GM13976 (cell line): ENCODE results near the gene SERPINB5.
A peak's percentile ranks its signal among the peaks of the same experiment; 100 is the strongest.

ENCODE experiments used
- DNase-seq: peaks from one replicate; pipeline ENCODE4 v3.0.0; 2012; ENCODE audit warnings: low spot score
- in situ Hi-C: fragments of 300-500 bp; cut with MboI; formaldehyde crosslinking; loops from one replicate; pipeline ENCODE4 v1.12.0; 2022; ENCODE audit warnings: low sequenced_read_pairs, mixed read lengths, inconsistent platforms; ENCODE audit not compliant: unreplicated experiment
- TF ChIP-seq, protein P1 (sequence below): IDR thresholded peaks from 2 replicates; pipeline ENCODE4 v1.5.1; 2012; ENCODE audit warnings: borderline replicate concordance, mild to moderate bottlenecking; ENCODE audit not compliant: insufficient read depth; ENCODE audit errors: extremely low read depth, missing control alignments, control extremely low read depth

SERPINB5 gene

GRCh38 chr18:63495675-63496074, 18.9 kb downstream of the SERPINB5 start:
- in situ Hi-C loops = no loop called here
- TF ChIP-seq, protein P1, sequence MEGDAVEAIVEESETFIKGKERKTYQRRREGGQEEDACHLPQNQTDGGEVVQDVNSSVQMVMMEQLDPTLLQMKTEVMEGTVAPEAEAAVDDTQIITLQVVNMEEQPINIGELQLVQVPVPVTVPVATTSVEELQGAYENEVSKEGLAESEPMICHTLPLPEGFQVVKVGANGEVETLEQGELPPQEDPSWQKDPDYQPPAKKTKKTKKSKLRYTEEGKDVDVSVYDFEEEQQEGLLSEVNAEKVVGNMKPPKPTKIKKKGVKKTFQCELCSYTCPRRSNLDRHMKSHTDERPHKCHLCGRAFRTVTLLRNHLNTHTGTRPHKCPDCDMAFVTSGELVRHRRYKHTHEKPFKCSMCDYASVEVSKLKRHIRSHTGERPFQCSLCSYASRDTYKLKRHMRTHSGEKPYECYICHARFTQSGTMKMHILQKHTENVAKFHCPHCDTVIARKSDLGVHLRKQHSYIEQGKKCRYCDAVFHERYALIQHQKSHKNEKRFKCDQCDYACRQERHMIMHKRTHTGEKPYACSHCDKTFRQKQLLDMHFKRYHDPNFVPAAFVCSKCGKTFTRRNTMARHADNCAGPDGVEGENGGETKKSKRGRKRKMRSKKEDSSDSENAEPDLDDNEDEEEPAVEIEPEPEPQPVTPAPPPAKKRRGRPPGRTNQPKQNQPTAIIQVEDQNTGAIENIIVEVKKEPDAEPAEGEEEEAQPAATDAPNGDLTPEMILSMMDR = no peak
- no peak for DNase-seq

GRCh38 chr18:63505566-63506335, 29.0 kb downstream of the SERPINB5 start:
- in situ Hi-C loops = no loop called here
- DNase-seq = peak; percentile 53

GRCh38 chr18:63506336-63506646, 29.5 kb downstream of the SERPINB5 start:
- TF ChIP-seq, protein P1 = no peak
- DNase-seq = no peak
- in situ Hi-C loops = no loop called here

More at GRCh38 chr18:63505566-63506335, 29.0 kb downstream of the SERPINB5 start:
- TF ChIP-seq, protein P1 = peak; percentile 43

DNA sequence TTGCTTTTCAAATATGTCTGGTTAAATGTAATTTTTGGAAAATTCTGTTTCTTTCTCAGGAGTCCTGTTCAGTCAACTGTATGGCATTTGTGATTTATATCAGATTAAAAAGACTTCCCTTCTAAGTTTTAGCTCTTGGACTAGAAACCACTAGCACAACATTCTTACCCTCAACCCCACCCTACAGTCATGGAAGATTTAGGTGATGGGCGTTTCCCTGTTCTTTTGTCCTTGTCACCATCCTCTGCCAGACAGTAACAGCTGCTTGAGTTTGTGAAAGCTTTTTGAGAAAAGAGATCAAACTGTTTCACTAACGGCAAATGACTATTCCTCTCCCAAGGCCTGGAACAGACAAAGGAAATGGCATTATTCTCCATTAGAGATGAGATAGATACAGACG, 31.8 kb downstream of the SERPINB5 start:
- TF ChIP-seq, protein P1 = no peak
- in situ Hi-C loops = no loop called here
- no peak for DNase-seq

DNA sequence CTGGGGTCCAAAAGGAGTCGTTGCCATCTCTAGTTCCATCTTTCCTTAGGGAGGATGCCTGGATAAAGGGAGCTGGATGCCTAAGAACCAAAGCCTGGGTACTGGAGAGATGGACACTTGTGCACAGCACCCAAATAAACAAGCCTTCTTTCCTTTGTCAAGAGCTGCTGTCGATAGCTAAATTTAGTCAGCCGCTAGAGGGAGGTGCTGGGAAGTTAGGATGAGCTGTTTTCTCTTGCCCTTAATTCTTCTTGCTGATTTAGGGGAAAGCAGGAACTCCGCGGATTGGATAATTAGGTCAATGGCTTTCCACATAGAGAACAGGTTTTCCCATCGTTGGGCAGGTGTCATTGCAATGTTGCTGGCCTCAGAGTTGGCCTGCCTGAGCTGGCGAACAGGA, 34.5 kb downstream of the SERPINB5 start:
- TF ChIP-seq, protein P1 = peak; percentile 46
- no peak for DNase-seq
- in situ Hi-C loops = no loop called here

DNA sequence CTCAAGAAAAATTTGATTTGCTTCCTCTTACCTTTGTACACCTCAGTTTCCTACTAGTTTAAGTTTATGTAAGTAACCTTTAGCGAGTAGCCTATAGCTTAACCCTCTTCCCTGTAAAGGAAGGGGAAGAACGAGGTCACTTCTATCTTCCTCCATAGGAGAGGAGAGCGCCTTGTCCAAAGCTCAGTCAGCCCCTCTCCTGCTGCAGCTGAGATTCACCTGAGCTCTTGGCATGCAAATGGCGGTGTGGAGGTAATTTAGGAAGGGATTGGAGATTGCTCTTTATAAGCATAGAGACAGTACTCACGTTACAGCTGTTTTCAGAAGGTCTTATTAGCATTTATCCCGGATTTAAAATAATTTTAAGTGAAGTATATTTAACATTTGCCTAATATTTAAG, 37.6 kb downstream of the SERPINB5 start:
- in situ Hi-C loops = no loop called here
- TF ChIP-seq, protein P1 = no peak
- DNase-seq = no peak
